GM10266 (cell line): Measurements from ENCODE around the gene LNPK.
"Not testable (repeated sequence)": the region's sequence is repeated elsewhere in the genome, so short reads cannot be mapped to it uniquely, and the experiment has no call there.

ENCODE experiments used
- DNase-seq: peaks from one replicate; pipeline ENCODE4 v3.0.0; 2012; ENCODE audit errors: extremely low spot score
- TF ChIP-seq, protein P1 (sequence below): IDR thresholded peaks from 2 replicates; pipeline ENCODE4 v1.5.1; 2012; ENCODE audit warnings: mild to moderate bottlenecking, low read depth; ENCODE audit not compliant: control insufficient read depth, insufficient read depth; ENCODE audit errors: missing control alignments

The LNPK gene

DNA sequence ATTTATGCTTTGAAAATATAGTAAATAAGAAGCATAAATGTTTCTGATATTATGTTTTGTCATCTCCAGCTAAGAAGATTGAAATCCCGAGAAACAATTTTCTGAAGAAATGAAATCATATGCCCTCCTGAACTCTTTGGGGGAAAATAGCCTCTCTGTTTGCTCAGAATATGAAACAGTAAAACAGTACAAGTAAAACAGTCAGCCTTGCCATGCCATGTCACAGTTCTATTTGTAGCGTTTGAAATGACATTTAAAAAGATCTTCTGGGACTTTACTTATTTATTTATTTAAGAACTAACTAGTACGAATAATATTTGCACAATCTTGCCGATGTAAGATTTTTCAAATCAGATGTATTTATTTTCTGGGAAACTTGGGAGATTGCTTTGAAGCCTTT, 98.0 kb downstream of the LNPK start:
- DNase-seq = no peak
- TF ChIP-seq, protein P1, sequence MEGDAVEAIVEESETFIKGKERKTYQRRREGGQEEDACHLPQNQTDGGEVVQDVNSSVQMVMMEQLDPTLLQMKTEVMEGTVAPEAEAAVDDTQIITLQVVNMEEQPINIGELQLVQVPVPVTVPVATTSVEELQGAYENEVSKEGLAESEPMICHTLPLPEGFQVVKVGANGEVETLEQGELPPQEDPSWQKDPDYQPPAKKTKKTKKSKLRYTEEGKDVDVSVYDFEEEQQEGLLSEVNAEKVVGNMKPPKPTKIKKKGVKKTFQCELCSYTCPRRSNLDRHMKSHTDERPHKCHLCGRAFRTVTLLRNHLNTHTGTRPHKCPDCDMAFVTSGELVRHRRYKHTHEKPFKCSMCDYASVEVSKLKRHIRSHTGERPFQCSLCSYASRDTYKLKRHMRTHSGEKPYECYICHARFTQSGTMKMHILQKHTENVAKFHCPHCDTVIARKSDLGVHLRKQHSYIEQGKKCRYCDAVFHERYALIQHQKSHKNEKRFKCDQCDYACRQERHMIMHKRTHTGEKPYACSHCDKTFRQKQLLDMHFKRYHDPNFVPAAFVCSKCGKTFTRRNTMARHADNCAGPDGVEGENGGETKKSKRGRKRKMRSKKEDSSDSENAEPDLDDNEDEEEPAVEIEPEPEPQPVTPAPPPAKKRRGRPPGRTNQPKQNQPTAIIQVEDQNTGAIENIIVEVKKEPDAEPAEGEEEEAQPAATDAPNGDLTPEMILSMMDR = no peak

DNA sequence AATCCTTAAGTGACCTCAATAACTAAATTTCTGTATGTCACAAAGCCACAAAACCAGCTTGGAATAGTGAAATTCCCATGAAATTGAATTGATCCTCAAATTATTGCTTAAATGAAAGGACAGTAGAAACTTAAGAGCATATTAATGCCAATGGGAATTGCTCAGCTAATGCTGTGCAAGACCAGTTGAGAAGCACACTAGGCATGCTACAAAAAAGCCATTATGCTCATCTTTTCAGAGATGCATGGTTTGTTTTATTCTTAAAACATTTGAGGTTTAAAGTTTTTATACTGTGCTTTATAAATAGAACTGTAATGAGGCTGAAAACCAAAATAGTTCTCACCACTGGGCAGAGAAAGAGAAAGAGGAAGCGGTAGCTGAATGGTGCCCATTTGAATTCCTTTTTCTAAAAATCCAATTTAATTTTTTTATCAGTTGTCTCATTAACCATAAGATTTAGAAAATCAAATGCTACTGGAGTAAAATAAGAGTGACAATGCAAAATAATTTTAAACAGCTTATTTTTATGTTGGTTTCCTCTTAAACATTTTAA, 98.6 kb downstream of the LNPK start:
- no peak for DNase-seq
- TF ChIP-seq, protein P1 = no peak

DNA sequence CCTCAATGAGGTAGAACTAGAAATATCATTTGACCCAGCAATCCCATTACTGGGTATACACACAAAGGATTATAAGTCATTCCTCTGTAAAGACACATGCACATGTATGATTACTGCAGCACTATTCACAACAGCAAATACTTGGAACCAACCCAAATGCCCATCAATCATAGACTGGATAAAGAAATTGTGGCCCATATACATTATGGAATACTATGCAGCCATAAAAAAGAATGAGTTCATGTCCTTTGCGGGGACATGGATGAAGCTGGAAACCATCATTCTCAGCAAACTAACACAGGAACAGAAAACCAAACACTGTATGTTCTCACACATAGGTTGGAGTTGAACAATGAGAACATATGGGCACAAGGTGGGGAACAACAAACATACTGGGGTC, 106.1 kb downstream of the LNPK start:
- DNase-seq = not testable (repeated sequence)

DNA sequence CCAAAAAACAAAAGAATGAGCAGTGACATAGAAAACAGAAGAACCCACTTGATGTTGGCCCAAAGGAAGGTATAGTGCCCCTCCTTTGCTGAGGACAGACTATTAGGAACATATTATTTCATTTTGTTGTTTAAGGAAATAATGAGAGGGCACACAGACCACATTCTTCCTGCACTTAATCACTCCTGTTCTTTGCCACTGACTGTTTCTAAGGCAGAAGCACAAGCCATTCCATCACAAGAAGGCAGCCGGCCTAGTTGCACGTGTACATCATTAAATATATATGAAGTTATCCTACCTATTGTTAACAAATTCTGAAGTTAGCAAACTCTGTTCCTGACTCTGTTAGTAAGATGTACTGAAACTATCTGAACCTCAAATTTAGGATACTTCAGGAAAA, 110.0 kb downstream of the LNPK start:
- TF ChIP-seq, protein P1 = no peak
- DNase-seq = no peak

DNA sequence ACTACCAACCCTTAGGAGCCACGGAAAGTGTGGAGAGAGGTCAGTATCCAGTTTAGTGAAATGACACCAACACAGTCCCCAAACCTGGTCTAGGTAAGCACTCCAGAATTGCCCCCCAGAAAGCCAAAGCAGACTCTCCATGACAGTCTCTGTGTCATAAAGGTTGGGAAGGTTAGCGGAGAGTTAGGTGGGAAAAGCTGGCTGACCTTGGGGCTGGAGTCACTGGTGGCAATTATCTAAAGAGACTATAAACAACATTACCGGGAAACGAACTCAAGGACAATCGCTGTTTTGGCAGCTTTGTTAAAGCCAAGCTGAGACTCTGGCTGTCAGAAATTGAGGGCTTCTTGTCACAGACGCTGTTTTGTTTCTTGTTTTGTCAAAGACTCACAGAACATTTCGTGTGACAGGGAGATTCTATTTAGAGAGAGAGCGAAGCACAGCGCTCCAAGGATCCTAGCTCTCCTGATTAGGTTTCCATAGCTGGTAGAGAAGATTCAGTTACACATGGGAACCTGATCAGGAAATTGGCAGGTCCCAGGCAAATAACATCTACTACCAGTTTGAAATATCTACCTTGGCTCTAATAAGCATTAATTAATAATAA, 111.3 kb downstream of the LNPK start:
- TF ChIP-seq, protein P1 = no peak
- no peak for DNase-seq

DNA sequence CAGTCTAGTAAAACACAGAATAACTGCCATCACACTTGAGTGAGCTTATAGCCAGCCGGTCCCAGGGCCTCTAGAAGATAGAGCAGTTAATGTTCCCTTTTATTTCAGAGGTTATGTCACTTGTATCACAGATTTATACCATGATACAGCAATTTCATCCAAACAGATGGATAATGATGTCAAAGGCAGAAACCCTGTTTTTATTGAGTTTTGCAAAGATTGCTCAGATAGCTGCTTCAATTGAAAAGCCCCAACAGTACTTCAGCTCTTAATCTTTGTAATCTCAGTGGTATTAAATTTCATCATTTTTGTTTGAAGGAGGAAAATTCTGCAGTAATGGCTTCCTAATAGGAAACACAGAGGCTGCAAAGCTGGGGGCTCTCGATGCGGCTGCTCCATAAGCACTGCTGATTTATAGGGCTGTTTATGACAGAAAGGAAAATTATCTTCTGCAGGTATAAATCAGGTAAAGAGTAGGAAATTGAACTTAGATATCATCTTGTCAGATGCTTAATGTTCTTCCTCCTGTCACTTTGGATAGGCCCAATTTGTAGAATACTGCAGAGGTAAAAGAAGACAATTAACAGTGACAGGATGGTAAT, 112.3 kb downstream of the LNPK start:
- TF ChIP-seq, protein P1 = no peak
- no peak for DNase-seq

DNA sequence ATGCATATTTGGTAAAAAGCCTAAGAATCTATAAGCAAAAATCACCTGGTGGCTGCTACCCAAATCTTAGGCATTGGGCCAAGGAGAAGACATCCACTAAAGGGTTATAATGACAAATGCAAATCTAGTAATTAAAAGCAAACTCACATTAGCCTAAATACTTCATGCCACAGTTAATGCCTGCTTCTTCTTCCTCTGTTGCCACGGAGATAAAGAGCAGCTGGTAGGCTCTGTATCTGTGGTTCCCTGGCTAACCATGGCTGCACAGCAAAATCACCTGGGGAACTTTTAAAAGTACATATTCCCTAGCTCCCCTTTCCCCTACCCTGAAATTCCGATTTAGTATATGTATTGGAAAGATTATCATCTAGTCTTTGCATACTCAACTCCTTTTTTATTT, 114.3 kb downstream of the LNPK start:
- DNase-seq = no peak
- TF ChIP-seq, protein P1 = no peak
